HL-60 (cell line): ENCODE results near the gene ZFPL1.
A peak's percentile ranks its signal among the peaks of the same experiment; 100 is the strongest.

Experiments used
- DNase-seq, 2 experiments: peaks; one replicate each; pipeline ENCODE4 v3.0.0-alpha.2; 2010 to 2020; ENCODE audit warnings: low read depth in 1 of 2, low spot score in 1 of 2
- H3K27ac ChIP-seq: fragments of 250-450 bp; sonication (Bioruptor Pico); replicated peaks from 2 replicates; pipeline ENCODE4 v1.5.1; 2020; ENCODE audit warnings: mild to moderate bottlenecking, moderate library complexity
- H3K27me3 ChIP-seq: fragments of 250-450 bp; sonication (Bioruptor Pico); 2 replicates; pipeline ENCODE4 v1.5.1; 2021; ENCODE audit warnings: mild to moderate bottlenecking, moderate library complexity; ENCODE audit not compliant: insufficient read depth, poor library complexity, severe bottlenecking
- H3K4me3 ChIP-seq: replicated peaks from 2 replicates; pipeline ENCODE4 v1.5.1; 2011; ENCODE audit warnings: mild to moderate bottlenecking, control low read depth, low read length; ENCODE audit not compliant: insufficient read depth
- CTCF ChIP-seq: IDR thresholded peaks from one replicate; pipeline ENCODE4 v1.5.1; 2011; ENCODE audit warnings: low read length, control low read depth, inconsistent platforms; ENCODE audit not compliant: insufficient read depth
- GABPA ChIP-seq: IDR thresholded peaks from 2 replicates; pipeline ENCODE4 v1.6.1; 2012; ENCODE audit warnings: low read depth
- POLR2AphosphoS5 ChIP-seq: IDR thresholded peaks from 2 replicates; pipeline ENCODE4 v1.6.1; 2012; ENCODE audit warnings: low read depth
- SPI1 ChIP-seq: IDR thresholded peaks from 2 replicates; pipeline ENCODE4 v1.6.1; 2012; ENCODE audit warnings: low read depth, mild to moderate bottlenecking, borderline replicate concordance
- TF ChIP-seq, protein P1 (sequence below): IDR thresholded peaks from 2 replicates; pipeline ENCODE4 v1.6.1; 2012; ENCODE audit warnings: low read depth; ENCODE audit not compliant: insufficient replicate concordance

Gene ZFPL1

GRCh38 chr11:65072631-65072966 is 11.4 kb upstream of the ZFPL1 start:
- TF ChIP-seq SPI1 (no peak), POLR2AphosphoS5 (no peak), GABPA (no peak), CTCF (no peak)
- TF ChIP-seq, protein P1, sequence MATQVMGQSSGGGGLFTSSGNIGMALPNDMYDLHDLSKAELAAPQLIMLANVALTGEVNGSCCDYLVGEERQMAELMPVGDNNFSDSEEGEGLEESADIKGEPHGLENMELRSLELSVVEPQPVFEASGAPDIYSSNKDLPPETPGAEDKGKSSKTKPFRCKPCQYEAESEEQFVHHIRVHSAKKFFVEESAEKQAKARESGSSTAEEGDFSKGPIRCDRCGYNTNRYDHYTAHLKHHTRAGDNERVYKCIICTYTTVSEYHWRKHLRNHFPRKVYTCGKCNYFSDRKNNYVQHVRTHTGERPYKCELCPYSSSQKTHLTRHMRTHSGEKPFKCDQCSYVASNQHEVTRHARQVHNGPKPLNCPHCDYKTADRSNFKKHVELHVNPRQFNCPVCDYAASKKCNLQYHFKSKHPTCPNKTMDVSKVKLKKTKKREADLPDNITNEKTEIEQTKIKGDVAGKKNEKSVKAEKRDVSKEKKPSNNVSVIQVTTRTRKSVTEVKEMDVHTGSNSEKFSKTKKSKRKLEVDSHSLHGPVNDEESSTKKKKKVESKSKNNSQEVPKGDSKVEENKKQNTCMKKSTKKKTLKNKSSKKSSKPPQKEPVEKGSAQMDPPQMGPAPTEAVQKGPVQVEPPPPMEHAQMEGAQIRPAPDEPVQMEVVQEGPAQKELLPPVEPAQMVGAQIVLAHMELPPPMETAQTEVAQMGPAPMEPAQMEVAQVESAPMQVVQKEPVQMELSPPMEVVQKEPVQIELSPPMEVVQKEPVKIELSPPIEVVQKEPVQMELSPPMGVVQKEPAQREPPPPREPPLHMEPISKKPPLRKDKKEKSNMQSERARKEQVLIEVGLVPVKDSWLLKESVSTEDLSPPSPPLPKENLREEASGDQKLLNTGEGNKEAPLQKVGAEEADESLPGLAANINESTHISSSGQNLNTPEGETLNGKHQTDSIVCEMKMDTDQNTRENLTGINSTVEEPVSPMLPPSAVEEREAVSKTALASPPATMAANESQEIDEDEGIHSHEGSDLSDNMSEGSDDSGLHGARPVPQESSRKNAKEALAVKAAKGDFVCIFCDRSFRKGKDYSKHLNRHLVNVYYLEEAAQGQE: no peak
- no peak for DNase-seq
- Histone ChIP-seq H3K4me3 (no peak overlapping the region), H3K27ac (no peak overlapping the region), H3K27me3 (no peaks in the 10 kb centered on the region)

GRCh38 chr11:65077451-65077850 is 6.6 kb upstream of the ZFPL1 start:
- Histone ChIP-seq H3K4me3 (no peak overlapping the region), H3K27me3 (no peaks in the 10 kb centered on the region), H3K27ac (no peak overlapping the region)
- no peak for DNase-seq
- TF ChIP-seq GABPA (no peak), POLR2AphosphoS5 (no peak), CTCF (no peak), SPI1 (no peak)
- TF ChIP-seq, protein P1: no peak

DNA sequence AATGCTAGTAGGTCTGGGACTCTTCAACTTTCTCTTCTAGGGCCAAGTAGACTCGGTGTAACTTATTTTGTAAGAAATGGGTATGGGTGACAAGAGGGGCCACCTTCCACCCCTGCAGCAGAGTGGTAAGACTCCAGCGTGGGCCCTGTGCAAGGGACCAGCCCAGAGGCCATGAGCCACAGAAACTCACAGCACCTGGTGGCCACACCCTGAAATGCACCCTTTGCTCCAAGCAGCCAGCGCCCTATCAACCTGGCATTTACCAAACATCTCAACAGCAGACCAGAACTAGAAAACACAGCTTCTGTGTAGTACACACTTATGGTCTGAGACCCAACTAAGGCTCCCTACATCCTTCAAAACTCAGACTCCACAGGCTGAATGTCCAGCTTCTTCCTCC is 5.9 kb upstream of the ZFPL1 start:
- no peaks in the 10 kb centered on the region for H3K27me3 ChIP-seq
- peak; percentile 46 to 59 for DNase-seq
- H3K27ac ChIP-seq: no peak overlapping the region
- no peak for TF ChIP-seq GABPA
- no peak for TF ChIP-seq POLR2AphosphoS5
- peak; percentile 82 for TF ChIP-seq CTCF
- TF ChIP-seq, protein P1: no peak
- TF ChIP-seq SPI1: no peak
- H3K4me3 ChIP-seq: no peak overlapping the region
